Chondrocyte (in vitro differentiated cells): ENCODE results near the gene NR4A3. TPM values are rescaled to one million over a fixed set of nuclear protein-coding genes. Genes with fewer than 3 reads are reported as not detected.

Experiments
- DNase-seq: peaks from one replicate; pipeline ENCODE4 v3.0.0; 2021; ENCODE audit warnings: mixed read lengths, low spot score
- H3K27ac Mint-ChIP-seq: one replicate; pipeline ENCODE4 v1.8.0; 2021; ENCODE audit warnings: mild to moderate bottlenecking, moderate library complexity, mixed read lengths; ENCODE audit not compliant: unreplicated experiment
- H3K27me3 Mint-ChIP-seq: 2 replicates; pipeline ENCODE4 v1.8.0; 2021; ENCODE audit warnings: low read depth, mixed read lengths
- H3K36me3 Mint-ChIP-seq: 2 replicates; pipeline ENCODE4 v1.8.0; 2021; ENCODE audit warnings: low read depth, mixed read lengths
- H3K4me1 Mint-ChIP-seq: 2 replicates; pipeline ENCODE4 v1.8.0; 2021; ENCODE audit warnings: low read depth, mild to moderate bottlenecking, mixed read lengths
- H3K4me3 Mint-ChIP-seq: one replicate; pipeline ENCODE4 v1.8.0; 2021; ENCODE audit warnings: mild to moderate bottlenecking, moderate library complexity, mixed read lengths; ENCODE audit not compliant: unreplicated experiment
- H3K9me3 Mint-ChIP-seq: 2 replicates; pipeline ENCODE4 v1.8.0; 2021; ENCODE audit warnings: low read depth, mixed read lengths
- total RNA-seq: library from RNA; stranded (reverse); gene quantifications from 3 replicates; pipeline ENCODE4 v1.2.1, GENCODE V29; 2021
- TF ChIP-seq, protein P1 (sequence below): fragments of 200-600 bp; sonication (generic); IDR thresholded peaks from 2 replicates; pipeline ENCODE4 v1.5.0; 2021; ENCODE audit warnings: antibody characterized with exemption, mild to moderate bottlenecking, moderate library complexity

Gene NR4A3
- total RNA-seq, 1 donor from 2014 or later, result 1.2 TPM

DNA sequence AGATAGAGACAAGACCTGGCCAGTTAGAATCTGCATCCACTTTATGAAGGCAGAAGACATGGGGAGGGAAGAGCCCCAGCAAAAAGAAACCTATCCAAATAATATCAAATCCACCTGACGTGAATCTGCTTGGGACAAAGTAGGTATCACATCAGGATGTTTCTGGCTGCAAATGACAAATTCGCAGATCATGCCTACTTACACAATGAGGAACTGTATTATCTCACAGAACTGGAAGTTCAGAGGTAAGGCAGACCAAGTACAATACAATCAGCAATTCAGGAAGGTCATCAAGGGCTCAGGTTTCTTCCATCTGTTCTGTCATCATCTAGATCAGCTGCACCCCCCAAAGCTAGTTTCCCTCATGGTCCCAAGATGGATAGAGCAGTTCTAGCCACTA is 13.2 kb upstream of the NR4A3 start:
- H3K4me1 Mint-ChIP-seq, result peaks cover 2% of the 10 kb centered on the region
- no peak overlapping the region for H3K4me3 Mint-ChIP-seq
- H3K36me3 Mint-ChIP-seq, result no peaks in the 10 kb centered on the region
- DNase-seq, result no peak
- H3K9me3 Mint-ChIP-seq, result no peaks in the 10 kb centered on the region
- no peak overlapping the region for H3K27ac Mint-ChIP-seq
- TF ChIP-seq, protein P1, sequence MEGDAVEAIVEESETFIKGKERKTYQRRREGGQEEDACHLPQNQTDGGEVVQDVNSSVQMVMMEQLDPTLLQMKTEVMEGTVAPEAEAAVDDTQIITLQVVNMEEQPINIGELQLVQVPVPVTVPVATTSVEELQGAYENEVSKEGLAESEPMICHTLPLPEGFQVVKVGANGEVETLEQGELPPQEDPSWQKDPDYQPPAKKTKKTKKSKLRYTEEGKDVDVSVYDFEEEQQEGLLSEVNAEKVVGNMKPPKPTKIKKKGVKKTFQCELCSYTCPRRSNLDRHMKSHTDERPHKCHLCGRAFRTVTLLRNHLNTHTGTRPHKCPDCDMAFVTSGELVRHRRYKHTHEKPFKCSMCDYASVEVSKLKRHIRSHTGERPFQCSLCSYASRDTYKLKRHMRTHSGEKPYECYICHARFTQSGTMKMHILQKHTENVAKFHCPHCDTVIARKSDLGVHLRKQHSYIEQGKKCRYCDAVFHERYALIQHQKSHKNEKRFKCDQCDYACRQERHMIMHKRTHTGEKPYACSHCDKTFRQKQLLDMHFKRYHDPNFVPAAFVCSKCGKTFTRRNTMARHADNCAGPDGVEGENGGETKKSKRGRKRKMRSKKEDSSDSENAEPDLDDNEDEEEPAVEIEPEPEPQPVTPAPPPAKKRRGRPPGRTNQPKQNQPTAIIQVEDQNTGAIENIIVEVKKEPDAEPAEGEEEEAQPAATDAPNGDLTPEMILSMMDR, result no peak
- no peaks in the 10 kb centered on the region for H3K27me3 Mint-ChIP-seq

- DNase-seq, result no peak
Measured at GRCh38 chr9:99809586-99810319, 11.9 kb upstream of the NR4A3 start.

GRCh38 chr9:99811172-99811571 is 10.5 kb upstream of the NR4A3 start:
- Mint-ChIP-seq H3K27me3 (no peaks in the 10 kb centered on the region), H3K36me3 (no peaks in the 10 kb centered on the region), H3K9me3 (no peaks in the 10 kb centered on the region), H3K4me1 (peaks cover 2% of the 10 kb centered on the region), H3K27ac (no peak overlapping the region), H3K4me3 (no peak overlapping the region)
- no peak for DNase-seq
- TF ChIP-seq, protein P1, result no peak

More at GRCh38 chr9:99809586-99810319, 11.9 kb upstream of the NR4A3 start:
- Mint-ChIP-seq H3K4me1 (peaks cover 2% of the 10 kb centered on the region), H3K4me3 (no peak overlapping the region), H3K9me3 (no peaks in the 10 kb centered on the region), H3K27ac (no peak overlapping the region), H3K36me3 (no peaks in the 10 kb centered on the region), H3K27me3 (no peaks in the 10 kb centered on the region)
- TF ChIP-seq, protein P1, result no peak

- DNase-seq, result no peak
- Mint-ChIP-seq H3K4me3 (no peak overlapping the region), H3K4me1 (peaks cover 2% of the 10 kb centered on the region), H3K27ac (no peak overlapping the region), H3K9me3 (no peaks in the 10 kb centered on the region), H3K36me3 (no peaks in the 10 kb centered on the region), H3K27me3 (no peaks in the 10 kb centered on the region)
- TF ChIP-seq, protein P1, result no peak
Measured at GRCh38 chr9:99811598-99812383, 9.9 kb upstream of the NR4A3 start.

- H3K27ac Mint-ChIP-seq, result no peak overlapping the region
- H3K4me3 Mint-ChIP-seq, result no peak overlapping the region
Measured at GRCh38 chr9:99813739-99814138, 7.9 kb upstream of the NR4A3 start.

More at GRCh38 chr9:99813739-99814138, 7.9 kb upstream of the NR4A3 start:
- no peaks in the 10 kb centered on the region for H3K36me3 Mint-ChIP-seq
- no peaks in the 10 kb centered on the region for H3K27me3 Mint-ChIP-seq
- H3K4me1 Mint-ChIP-seq, result peaks cover 6% of the 10 kb centered on the region
- no peak for DNase-seq
- H3K9me3 Mint-ChIP-seq, result no peaks in the 10 kb centered on the region
- TF ChIP-seq, protein P1, result no peak
